ENCODE results near the gene AMMECR1L.
"Not testable (repeated sequence)": the region's sequence is repeated elsewhere in the genome, so short reads cannot be mapped to it uniquely, and the experiment has no call there.

The AMMECR1L gene

DNA sequence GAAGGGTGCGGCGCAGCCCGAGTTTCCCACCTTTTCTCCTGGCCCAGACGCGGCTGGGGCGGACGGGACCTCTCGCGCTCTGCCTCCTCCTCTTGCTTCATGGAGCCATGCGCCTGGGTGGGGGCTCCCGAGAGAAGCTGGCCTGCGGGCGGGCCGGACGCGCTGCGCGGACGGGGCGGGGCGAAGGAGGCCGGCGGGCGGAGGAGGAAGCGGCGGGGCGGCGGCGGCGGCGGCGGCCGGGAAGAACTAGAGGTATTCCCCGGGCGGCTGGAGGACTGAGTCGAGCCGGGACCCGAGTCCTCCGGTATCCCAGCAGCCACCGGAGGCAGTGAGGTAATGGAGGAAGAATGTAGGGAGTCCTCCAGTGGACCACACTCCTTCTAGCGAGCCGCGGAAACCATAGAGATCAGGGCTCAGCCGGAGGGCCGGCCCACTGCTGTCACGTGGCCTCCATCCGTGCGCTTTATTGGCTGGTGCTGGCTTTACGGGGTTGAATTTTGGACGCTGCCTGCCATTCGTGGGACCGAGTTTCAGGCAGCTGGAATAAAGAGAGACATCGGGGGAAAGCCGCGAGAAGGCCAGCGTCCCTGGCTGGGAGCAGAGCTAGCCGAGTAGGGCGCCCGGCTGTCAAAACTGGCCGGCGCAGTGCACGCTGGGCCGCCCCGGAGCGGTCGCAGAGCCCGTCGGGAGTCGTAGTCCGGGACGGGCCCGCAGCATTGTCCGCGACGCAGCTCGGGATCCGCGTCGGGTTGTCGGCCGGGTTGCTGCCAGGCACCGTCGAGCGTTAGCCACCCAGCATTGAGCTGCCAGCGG lies at the start of gene AMMECR1L:
Gene AMMECR1L, minus strand, starts transcription at position 177 of the 813 bp plus-strand sequence. CDS start 11,722 bp downstream, outside the sequence.
- peaks cover 30% of the 10 kb centered on the region for H3K4me1 Mint-ChIP-seq
- DNase-seq, result peak; percentile 77
- H3K27ac Mint-ChIP-seq, result peak within 1 kb of the TSS; percentile 89
- H3K9me3 Mint-ChIP-seq; H3K27me3 Mint-ChIP-seq (ENCODE audit: low read depth, poor library complexity): not testable (repeated sequence)
- peaks cover 33% of the 10 kb centered on the region for H3K36me3 Mint-ChIP-seq (ENCODE audit: low read depth)
- peak within 1 kb of the TSS; percentile 93 for H3K4me3 Mint-ChIP-seq

GRCh38 chr2:127935337-127935736 lies 49.6 kb upstream of the AMMECR1L start:
- H3K4me3 Mint-ChIP-seq, result no peak overlapping the region
- no peaks in the 10 kb centered on the region for H3K4me1 Mint-ChIP-seq
- TF ChIP-seq, protein P1, sequence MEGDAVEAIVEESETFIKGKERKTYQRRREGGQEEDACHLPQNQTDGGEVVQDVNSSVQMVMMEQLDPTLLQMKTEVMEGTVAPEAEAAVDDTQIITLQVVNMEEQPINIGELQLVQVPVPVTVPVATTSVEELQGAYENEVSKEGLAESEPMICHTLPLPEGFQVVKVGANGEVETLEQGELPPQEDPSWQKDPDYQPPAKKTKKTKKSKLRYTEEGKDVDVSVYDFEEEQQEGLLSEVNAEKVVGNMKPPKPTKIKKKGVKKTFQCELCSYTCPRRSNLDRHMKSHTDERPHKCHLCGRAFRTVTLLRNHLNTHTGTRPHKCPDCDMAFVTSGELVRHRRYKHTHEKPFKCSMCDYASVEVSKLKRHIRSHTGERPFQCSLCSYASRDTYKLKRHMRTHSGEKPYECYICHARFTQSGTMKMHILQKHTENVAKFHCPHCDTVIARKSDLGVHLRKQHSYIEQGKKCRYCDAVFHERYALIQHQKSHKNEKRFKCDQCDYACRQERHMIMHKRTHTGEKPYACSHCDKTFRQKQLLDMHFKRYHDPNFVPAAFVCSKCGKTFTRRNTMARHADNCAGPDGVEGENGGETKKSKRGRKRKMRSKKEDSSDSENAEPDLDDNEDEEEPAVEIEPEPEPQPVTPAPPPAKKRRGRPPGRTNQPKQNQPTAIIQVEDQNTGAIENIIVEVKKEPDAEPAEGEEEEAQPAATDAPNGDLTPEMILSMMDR (IDR thresholded peaks at IDR 0.05), result no peak

GRCh38 chr2:127932199-127932876 lies 46.6 kb upstream of the AMMECR1L start:
- no peaks in the 10 kb centered on the region for H3K9me3 Mint-ChIP-seq
- no peak for DNase-seq
- peaks cover 4% of the 10 kb centered on the region for H3K27me3 Mint-ChIP-seq (ENCODE audit: low read depth, poor library complexity)
- peaks cover 8% of the 10 kb centered on the region for H3K4me1 Mint-ChIP-seq
- H3K27ac Mint-ChIP-seq, result no peak overlapping the region
- TF ChIP-seq, protein P1 (IDR thresholded peaks at IDR 0.05), result no peak
- no peaks in the 10 kb centered on the region for H3K36me3 Mint-ChIP-seq (ENCODE audit: low read depth)
- H3K4me3 Mint-ChIP-seq, result no peak overlapping the region

More at GRCh38 chr2:127935337-127935736, 49.6 kb upstream of the AMMECR1L start:
- no peak overlapping the region for H3K27ac Mint-ChIP-seq
- no peak for DNase-seq
- H3K9me3 Mint-ChIP-seq, result no peaks in the 10 kb centered on the region
- H3K36me3 Mint-ChIP-seq (ENCODE audit: low read depth), result no peaks in the 10 kb centered on the region
- H3K27me3 Mint-ChIP-seq (ENCODE audit: low read depth, poor library complexity), result peaks cover 4% of the 10 kb centered on the region

GRCh38 chr2:127929449-127929848 lies 43.7 kb upstream of the AMMECR1L start:
- Mint-ChIP-seq H3K27me3 (ENCODE audit: low read depth, poor library complexity) (no peaks in the 10 kb centered on the region), H3K4me3 (no peak overlapping the region), H3K9me3 (peaks cover 5% of the 10 kb centered on the region), H3K4me1 (peaks cover 10% of the 10 kb centered on the region), H3K27ac (no peak overlapping the region), H3K36me3 (ENCODE audit: low read depth) (no peaks in the 10 kb centered on the region)
- TF ChIP-seq, protein P1 (IDR thresholded peaks at IDR 0.05), result no peak
- no peak for DNase-seq

DNA sequence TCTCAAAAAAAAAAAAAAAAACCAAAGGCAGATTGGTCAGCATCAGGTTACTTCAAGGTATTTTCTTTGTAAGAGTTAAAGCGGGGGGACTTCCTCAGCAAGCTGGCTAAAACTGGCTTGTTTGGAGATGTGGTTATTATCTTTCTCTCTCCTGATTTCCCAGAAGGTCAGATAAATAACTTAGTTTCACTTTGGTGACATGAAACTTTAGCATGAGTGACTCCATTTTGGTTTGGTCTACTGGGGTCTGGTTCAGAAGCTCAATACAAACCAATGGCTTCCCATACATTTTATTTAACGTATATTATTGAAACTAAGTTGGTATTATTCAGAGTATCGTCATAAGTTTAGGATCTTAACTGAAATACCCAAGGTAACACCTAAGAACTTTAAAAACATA lies 41.6 kb upstream of the AMMECR1L start:
- Mint-ChIP-seq H3K27ac (peak overlapping the region; percentile 59), H3K9me3 (peaks cover 5% of the 10 kb centered on the region), H3K27me3 (ENCODE audit: low read depth, poor library complexity) (no peaks in the 10 kb centered on the region), H3K4me3 (no peak overlapping the region), H3K4me1 (peaks cover 10% of the 10 kb centered on the region), H3K36me3 (ENCODE audit: low read depth) (no peaks in the 10 kb centered on the region)
- DNase-seq, result no peak
- TF ChIP-seq, protein P1 (IDR thresholded peaks at IDR 0.05), result no peak

DNA sequence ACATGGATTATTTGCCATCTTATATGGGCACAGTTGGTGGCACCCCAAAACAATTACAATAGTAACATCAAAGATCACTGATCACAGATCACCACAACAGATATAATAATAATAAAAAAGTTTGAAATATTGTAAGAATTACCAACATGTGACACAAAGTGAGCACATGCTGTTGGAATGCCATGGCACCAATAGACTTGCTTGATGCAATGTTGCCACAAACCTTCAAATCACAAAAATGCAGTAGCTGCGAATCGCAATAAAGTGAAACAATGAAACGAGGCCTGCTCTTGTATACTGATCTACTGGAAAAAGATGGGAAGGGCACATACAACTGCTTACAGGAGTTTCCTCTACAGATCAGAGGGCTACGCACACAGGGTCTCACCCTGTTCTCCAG lies 32.2 kb upstream of the AMMECR1L start:
- H3K27ac Mint-ChIP-seq, result peak overlapping the region; percentile 46
- H3K4me1 Mint-ChIP-seq, result no peaks in the 10 kb centered on the region

More for the DNA sequence above, 32.2 kb upstream of the AMMECR1L start:
- peaks cover 8% of the 10 kb centered on the region for H3K27me3 Mint-ChIP-seq (ENCODE audit: low read depth, poor library complexity)
- H3K4me3 Mint-ChIP-seq, result no peak overlapping the region
- H3K36me3 Mint-ChIP-seq (ENCODE audit: low read depth), result no peaks in the 10 kb centered on the region
- no peaks in the 10 kb centered on the region for H3K9me3 Mint-ChIP-seq
- TF ChIP-seq, protein P1 (IDR thresholded peaks at IDR 0.05), result no peak
- no peak for DNase-seq
